Neuronal stem cell (in vitro differentiated cells): ENCODE measurements around the gene PITPNM3.

Experiments used
- DNase-seq: peaks from one replicate; pipeline ENCODE4 v3.0.0-alpha.2; 2013; ENCODE audit warnings: low spot score
- H2AFZ ChIP-seq: one replicate; pipeline ENCODE4 v1.6.1; 2013; ENCODE audit warnings: mild to moderate bottlenecking, low read length, inconsistent platforms
- H2AK5ac ChIP-seq: 2 replicates; pipeline ENCODE4 v1.6.1; 2013; ENCODE audit warnings: low read depth, mild to moderate bottlenecking, inconsistent platforms, low read length, moderate library complexity, mixed read lengths
- H2BK120ac ChIP-seq: 2 replicates; pipeline ENCODE4 v1.6.1; 2013; ENCODE audit warnings: low read depth, mild to moderate bottlenecking, inconsistent platforms, low read length, moderate library complexity, mixed read lengths
- H2BK12ac ChIP-seq: one replicate; pipeline ENCODE4 v1.6.1; 2013; ENCODE audit warnings: low read length, inconsistent platforms
- H2BK15ac ChIP-seq: 2 replicates; pipeline ENCODE4 v1.6.1; 2013; ENCODE audit warnings: mild to moderate bottlenecking, low read length, inconsistent platforms, mixed read lengths
- H2BK5ac ChIP-seq: one replicate; pipeline ENCODE4 v1.6.1; 2013; ENCODE audit warnings: inconsistent platforms, mild to moderate bottlenecking, low read length, moderate library complexity
- H3K14ac ChIP-seq: one replicate; pipeline ENCODE4 v1.6.1; 2013; ENCODE audit warnings: low read length, inconsistent platforms
- H3K18ac ChIP-seq: 2 replicates; pipeline ENCODE4 v1.6.1; 2013; ENCODE audit warnings: low read length, inconsistent platforms
- H3K23ac ChIP-seq: 2 replicates; pipeline ENCODE4 v1.6.1; 2013; ENCODE audit warnings: low read depth, mild to moderate bottlenecking, mixed read lengths, low read length, inconsistent platforms; ENCODE audit not compliant: poor library complexity
- H3K27ac ChIP-seq: replicated peaks from 3 replicates; pipeline ENCODE4 v1.5.1; 2013; ENCODE audit warnings: low read length, inconsistent platforms
- H3K27me3 ChIP-seq, 3 experiments: 2 replicates each; pipeline ENCODE4 v1.6.1; 2013; ENCODE audit warnings: low read length in 3 of 3, mild to moderate bottlenecking in 2 of 3, inconsistent platforms in 1 of 3, low read depth in 1 of 3, mixed read lengths in 1 of 3, moderate library complexity in 1 of 3; ENCODE audit not compliant: control insufficient read depth in 3 of 3, insufficient read depth in 3 of 3
- H3K36me3 ChIP-seq, 2 donors: replicated peaks in 1 of 2; 2 replicates each; pipeline ENCODE4 v1.6.1; 2013; ENCODE audit warnings: low read length in 2 of 2; ENCODE audit not compliant: control insufficient read depth in 2 of 2, insufficient read depth in 2 of 2
- H3K4ac ChIP-seq: 2 replicates; pipeline ENCODE4 v1.6.1; 2013; ENCODE audit warnings: inconsistent platforms, mild to moderate bottlenecking, low read length, moderate library complexity
- H3K4me1 ChIP-seq, 2 donors: 1 replicate in 1 of 2; 2 replicates in 1 of 2; pipeline ENCODE4 v1.6.1; 2013; ENCODE audit warnings: low read length in 2 of 2, low read depth in 1 of 2; ENCODE audit not compliant: control insufficient read depth in 2 of 2, insufficient read depth in 1 of 2
- H3K4me2 ChIP-seq: one replicate; pipeline ENCODE4 v1.6.1; 2013; ENCODE audit warnings: mild to moderate bottlenecking, low read length, inconsistent platforms; ENCODE audit not compliant: insufficient read depth, poor library complexity, severe bottlenecking
- H3K4me3 ChIP-seq, 2 donors: 2 replicates each; pipeline ENCODE4 v1.5.1; 2013; ENCODE audit warnings: low read length in 2 of 2, mild to moderate bottlenecking in 2 of 2, inconsistent platforms in 1 of 2, moderate library complexity in 1 of 2
- H3K79me1 ChIP-seq: one replicate; pipeline ENCODE4 v1.6.1; 2013; ENCODE audit warnings: low read depth, mild to moderate bottlenecking, inconsistent platforms, low read length, moderate library complexity
- H3K9ac ChIP-seq: one replicate; pipeline ENCODE4 v1.6.1; 2013; ENCODE audit warnings: mild to moderate bottlenecking, low read depth, low read length, inconsistent platforms; ENCODE audit not compliant: poor library complexity
- H3K9me3 ChIP-seq, 2 donors: replicated peaks in 1 of 2; 2 replicates each; pipeline versions ENCODE3 to v1.6.1; 2013; ENCODE audit warnings: low read length in 2 of 2, mild to moderate bottlenecking in 2 of 2, inconsistent platforms in 1 of 2, low read depth in 1 of 2, mixed read lengths in 1 of 2, moderate library complexity in 1 of 2; ENCODE audit not compliant: control insufficient read depth in 2 of 2, insufficient read depth in 1 of 2
- H4K8ac ChIP-seq: one replicate; pipeline ENCODE4 v1.6.1; 2013; ENCODE audit warnings: low read depth, mild to moderate bottlenecking, inconsistent platforms, low read length, moderate library complexity
- H4K91ac ChIP-seq: one replicate; pipeline ENCODE4 v1.6.1; 2013; ENCODE audit warnings: low read length, low read depth, mild to moderate bottlenecking, inconsistent platforms; ENCODE audit not compliant: poor library complexity
- WGBS, 2 donors: extraction: QIAGEN DNeasy Blood & Tissue Kit; methylation state at CpG; one replicate each; pipeline ENCODE4 v1.1.7; 2013; ENCODE audit warnings: missing lambda C conversion rate in 2 of 2, mixed read lengths in 1 of 2; ENCODE audit not compliant: insufficient read length in 2 of 2, insufficient replicate concordance in 1 of 2; ENCODE audit errors: extremely low coverage in 2 of 2; 5-methylcytosine and 5-hydroxymethylcytosine counted together

PITPNM3 gene

DNA sequence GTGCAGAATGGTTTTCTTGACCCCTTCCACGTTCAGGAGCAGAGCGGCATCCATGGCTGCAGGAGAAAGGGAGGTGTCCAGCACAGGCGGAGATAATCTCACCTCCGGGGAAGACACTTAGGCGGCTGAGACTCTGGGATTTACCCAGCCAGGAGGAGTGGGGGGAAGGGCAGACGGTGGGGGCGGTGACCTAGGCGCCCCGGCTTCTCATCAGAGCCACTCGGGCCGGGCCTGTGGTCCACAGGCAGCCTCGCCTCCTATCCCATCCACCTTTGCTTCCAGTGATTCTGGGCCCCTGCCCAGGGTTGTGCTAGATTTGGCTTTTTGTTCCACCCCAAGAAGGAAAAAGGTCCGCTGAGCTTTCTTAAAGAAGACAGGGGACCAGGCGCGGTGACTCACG lies 121.3 kb downstream of the PITPNM3 start, which contains the start of gene AIPL1:
Gene AIPL1 (minus strand): TSS at position 71 of the 400 bp plus-strand sequence. CDS start 17 bp downstream, at position 54.
- DNase-seq, result no peak
- Histone ChIP-seq H2BK15ac (peak within 1 kb of the TSS; percentile 95), H3K9ac (no peak within 1 kb of the TSS), H2AFZ (peak within 1 kb of the TSS; percentile 71), H3K9me3 (no peaks in the 10 kb centered on the region), H4K8ac (no peak within 1 kb of the TSS), H2BK120ac (peak within 1 kb of the TSS; percentile 62), H3K79me1 (no peaks in the 10 kb centered on the region), H4K91ac (no peak within 1 kb of the TSS), H3K4ac (peak within 1 kb of the TSS; percentile 60), H3K27me3 (no peaks in the 10 kb centered on the region), H3K18ac (peak within 1 kb of the TSS; percentile 94), H3K4me3 (no peak within 1 kb of the TSS), H3K4me1 (peaks cover 10 to 15% of the 10 kb centered on the region in 2 donors), H3K23ac (peak within 1 kb of the TSS; percentile 44), H2AK5ac (peak within 1 kb of the TSS; percentile 98), H2BK5ac (peak within 1 kb of the TSS; percentile 79), H3K14ac (no peak within 1 kb of the TSS), H3K36me3 (no peaks in the 10 kb centered on the region), H3K27ac (no peak within 1 kb of the TSS), H2BK12ac (no peak within 1 kb of the TSS), H3K4me2 (no peak within 1 kb of the TSS)
- WGBS, 2 donors, result no CpG with 5 or more reads among the region's 16 CpGs

DNA sequence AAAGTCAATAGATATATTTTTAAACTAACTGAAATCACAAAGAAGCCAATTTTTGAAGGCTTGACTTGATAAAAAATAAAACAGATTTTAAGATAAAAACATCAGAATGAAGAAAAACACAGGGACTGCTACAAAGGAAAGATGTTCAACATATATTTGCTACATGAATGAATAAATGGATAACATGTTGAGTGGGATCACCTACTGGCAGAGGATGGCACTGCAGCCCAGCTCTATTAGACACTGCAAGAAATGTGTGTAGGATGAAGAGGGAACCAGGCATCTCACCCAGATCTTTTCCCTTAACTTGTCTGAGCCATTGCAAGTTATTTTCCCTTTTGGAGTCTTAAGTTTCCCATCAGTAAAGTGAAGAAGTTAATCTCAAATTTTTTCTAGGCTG lies 125.6 kb downstream of the PITPNM3 start:
- Histone ChIP-seq H3K27ac (no peak overlapping the region), H3K4me1 (peaks cover 6 to 20% of the 10 kb centered on the region in 2 donors), H3K36me3 (no peaks in the 10 kb centered on the region), H4K8ac (no peak overlapping the region), H2BK12ac (no peak overlapping the region), H3K4me2 (no peak overlapping the region), H4K91ac (no peak overlapping the region), H2BK5ac (no peak overlapping the region), H3K4me3 (no peak overlapping the region), H3K23ac (no peak overlapping the region), H2AK5ac (no peak overlapping the region), H2AFZ (no peak overlapping the region), H3K79me1 (no peaks in the 10 kb centered on the region), H3K9ac (no peak overlapping the region), H3K18ac (no peak overlapping the region), H2BK15ac (no peak overlapping the region), H2BK120ac (no peak overlapping the region), H3K27me3 (no peaks in the 10 kb centered on the region), H3K4ac (no peak overlapping the region), H3K14ac (no peak overlapping the region), H3K9me3 (no peaks in the 10 kb centered on the region)
- no peak for DNase-seq

DNA sequence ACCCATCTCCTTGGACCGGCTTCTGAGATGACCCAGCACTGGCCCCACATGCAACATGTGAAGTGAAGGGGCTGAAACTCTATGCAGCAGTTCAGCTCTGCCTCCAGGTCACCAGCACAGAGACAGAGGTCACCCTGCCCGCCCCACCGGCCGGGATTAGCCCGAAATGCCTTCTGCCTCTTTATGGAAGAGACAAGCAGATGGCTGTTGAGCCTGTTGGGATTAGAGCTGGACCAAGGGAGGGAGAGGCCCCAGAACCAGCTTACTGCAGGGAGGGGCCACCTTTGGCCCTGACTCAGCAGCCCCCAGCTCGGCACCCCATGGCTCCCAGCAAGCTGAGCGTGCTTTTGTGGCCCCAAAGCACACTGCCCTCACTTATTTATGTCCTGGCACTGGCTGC lies 127.1 kb downstream of the PITPNM3 start:
- H2BK15ac ChIP-seq, result no peak overlapping the region
- no peak overlapping the region for H3K4me2 ChIP-seq
- DNase-seq, result peak; percentile 64
- H2AK5ac ChIP-seq, result peak overlapping the region; percentile 97
- no CpG with 5 or more reads among the region's 7 CpGs for WGBS, 2 donors
- no peak overlapping the region for H2BK120ac ChIP-seq
- no peaks in the 10 kb centered on the region for H3K9me3 ChIP-seq
- H4K91ac ChIP-seq, result no peak overlapping the region
- no peaks in the 10 kb centered on the region for H3K27me3 ChIP-seq
- H3K36me3 ChIP-seq, result no peaks in the 10 kb centered on the region
- H3K27ac ChIP-seq, result peak overlapping the region; percentile 69
- H2BK5ac ChIP-seq, result no peak overlapping the region
- H3K4me1 ChIP-seq, result peaks cover 6 to 16% of the 10 kb centered on the region in 2 donors
- H3K4me3 ChIP-seq, result no peak overlapping the region
- no peak overlapping the region for H3K4ac ChIP-seq
- H3K79me1 ChIP-seq, result no peaks in the 10 kb centered on the region
- no peak overlapping the region for H3K14ac ChIP-seq
- no peak overlapping the region for H2AFZ ChIP-seq
- no peak overlapping the region for H4K8ac ChIP-seq
- peak overlapping the region; percentile 83 for H3K18ac ChIP-seq
- H3K23ac ChIP-seq, result no peak overlapping the region
- no peak overlapping the region for H2BK12ac ChIP-seq
- no peak overlapping the region for H3K9ac ChIP-seq

DNA sequence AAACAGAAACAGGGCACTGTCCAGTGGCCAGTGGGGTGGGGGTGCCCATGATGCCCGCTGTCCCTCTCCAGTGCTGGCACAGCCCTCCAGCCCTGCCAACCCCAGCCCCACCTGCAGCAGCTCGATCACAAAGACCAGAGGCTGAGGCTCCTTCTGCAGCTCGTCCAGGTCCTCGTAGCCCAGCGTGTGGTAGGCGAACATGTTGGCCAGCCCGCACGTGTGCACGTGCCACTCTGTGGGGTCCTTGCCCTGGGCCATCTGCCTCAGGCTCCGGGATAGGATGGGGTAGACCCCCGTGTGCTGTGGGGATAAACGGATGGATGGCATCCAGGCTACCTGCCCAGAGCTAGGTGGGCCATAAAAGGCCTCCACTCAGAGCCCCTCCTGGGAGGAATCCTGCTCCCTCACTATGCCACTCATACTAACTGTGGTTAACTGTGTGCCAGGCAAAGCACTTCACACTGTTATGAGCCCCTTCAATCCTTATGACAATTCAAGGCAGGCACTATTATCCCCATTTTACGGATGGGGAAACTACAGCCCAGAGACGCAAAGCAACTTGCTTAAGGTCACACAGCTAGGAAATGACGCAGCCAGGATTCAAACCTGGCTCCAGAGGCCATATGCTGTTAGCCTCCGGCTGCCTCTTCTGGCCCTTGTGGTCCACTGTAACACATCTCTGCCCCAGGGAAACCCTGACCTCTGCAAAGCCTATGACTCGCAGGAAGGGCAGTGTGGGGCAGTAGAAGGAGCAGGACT lies 128.0 kb downstream of the PITPNM3 start:
- peak overlapping the region; percentile 17 for H3K23ac ChIP-seq
- peak overlapping the region; percentile 76 for H2BK15ac ChIP-seq
- no peak overlapping the region for H3K4me2 ChIP-seq
- H2BK12ac ChIP-seq, result peak overlapping the region; percentile 93
- no peak overlapping the region for H3K27ac ChIP-seq
- peak overlapping the region; percentile 91 for H3K18ac ChIP-seq
- peak overlapping the region; percentile 60 for H3K4ac ChIP-seq
- WGBS, 2 donors, result no CpG with 5 or more reads among the region's 17 CpGs
- H2BK5ac ChIP-seq, result no peak overlapping the region
- no peak for DNase-seq
- no peak overlapping the region for H3K14ac ChIP-seq
- no peaks in the 10 kb centered on the region for H3K9me3 ChIP-seq
- H2AFZ ChIP-seq, result no peak overlapping the region
- H3K9ac ChIP-seq, result no peak overlapping the region
- no peak overlapping the region for H3K4me3 ChIP-seq
- peaks cover 6 to 16% of the 10 kb centered on the region in 2 donors for H3K4me1 ChIP-seq
- H3K79me1 ChIP-seq, result no peaks in the 10 kb centered on the region
- no peak overlapping the region for H4K8ac ChIP-seq
- peaks cover 0 to 3% (median 0%) of the 10 kb centered on the region in 3 experiments for H3K27me3 ChIP-seq
- H2BK120ac ChIP-seq, result peak overlapping the region; percentile 10
- no peaks in the 10 kb centered on the region for H3K36me3 ChIP-seq
- H4K91ac ChIP-seq, result peak overlapping the region; percentile 85
- H2AK5ac ChIP-seq, result peak overlapping the region; percentile 97
